Fibroblast of skin of abdomen (primary cell): ENCODE measurements around the gene KCNH2.
"Not testable (repeated sequence)": the region's sequence is repeated elsewhere in the genome, so short reads cannot be mapped to it uniquely, and the experiment has no call there.

ENCODE experiments used
- DNase-seq: peaks from one replicate; pipeline ENCODE4 v3.0.0-alpha.2; 2013

The KCNH2 gene

DNA sequence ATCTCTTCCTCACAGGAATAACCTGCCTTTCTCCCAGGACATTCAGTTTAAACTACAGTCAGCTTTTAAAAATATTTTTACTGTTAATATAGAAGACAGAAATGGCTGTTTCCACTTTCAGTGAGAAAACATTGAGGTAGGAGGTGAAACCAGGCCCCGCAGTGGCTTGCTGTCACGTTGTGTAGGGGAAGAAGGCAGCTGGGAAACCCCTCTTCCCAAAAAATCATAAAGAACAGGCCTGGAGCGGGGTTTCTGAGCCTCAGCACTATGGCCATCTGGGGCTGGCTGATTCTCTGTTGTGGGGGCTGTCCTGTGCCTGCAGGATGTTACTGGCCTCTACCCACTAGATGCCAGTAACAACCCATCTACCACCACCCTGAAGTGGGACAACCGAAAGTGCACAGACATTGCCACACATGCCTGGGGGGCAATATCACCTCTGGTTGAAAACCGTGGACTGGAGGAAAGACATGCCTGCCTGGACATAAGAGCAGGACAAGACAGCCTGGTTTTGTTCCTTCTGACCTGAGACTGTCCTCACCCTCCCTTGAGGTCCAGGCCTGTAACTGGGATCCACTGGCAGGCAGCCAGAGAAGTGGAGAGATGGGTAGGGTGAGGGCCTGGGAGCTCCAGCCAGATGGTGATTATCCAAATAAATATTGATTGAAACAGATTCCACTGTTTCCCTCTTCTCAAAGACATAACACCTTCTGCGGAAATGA lies 43.9 kb downstream of the KCNH2 start:
- DNase-seq: no peak

DNA sequence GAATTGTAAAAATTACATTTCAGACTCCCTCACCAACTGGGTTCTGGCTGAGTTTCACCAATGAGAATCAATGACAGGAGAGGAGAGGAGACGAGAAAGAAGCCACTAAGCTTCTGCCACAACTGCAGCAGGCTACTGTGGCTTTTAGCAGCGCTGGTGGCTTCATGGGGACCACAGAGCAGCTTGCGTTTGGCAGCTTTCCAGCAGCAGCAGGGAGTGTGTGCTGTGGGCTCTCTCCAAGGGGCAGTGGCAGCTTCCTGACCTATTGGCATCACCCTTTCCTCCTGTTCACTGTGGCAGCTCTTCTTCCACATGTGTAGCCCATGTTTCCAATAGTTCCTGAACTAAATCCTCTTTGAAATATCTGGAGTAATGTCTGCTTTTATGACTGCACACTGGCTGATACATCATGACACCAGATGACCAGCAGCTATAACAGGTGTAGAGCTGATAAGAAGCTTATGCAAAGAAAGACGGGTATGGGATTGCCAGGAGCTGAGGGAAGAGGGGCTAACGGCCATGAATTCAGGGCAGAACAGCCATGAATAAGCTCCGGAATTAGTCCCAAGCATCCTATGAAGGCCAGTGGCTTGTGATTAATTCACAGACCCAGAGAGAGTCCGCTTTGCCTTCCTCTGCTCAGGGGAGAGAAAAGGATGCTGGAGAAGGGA lies 46.8 kb downstream of the KCNH2 start:
- no peak for DNase-seq

DNA sequence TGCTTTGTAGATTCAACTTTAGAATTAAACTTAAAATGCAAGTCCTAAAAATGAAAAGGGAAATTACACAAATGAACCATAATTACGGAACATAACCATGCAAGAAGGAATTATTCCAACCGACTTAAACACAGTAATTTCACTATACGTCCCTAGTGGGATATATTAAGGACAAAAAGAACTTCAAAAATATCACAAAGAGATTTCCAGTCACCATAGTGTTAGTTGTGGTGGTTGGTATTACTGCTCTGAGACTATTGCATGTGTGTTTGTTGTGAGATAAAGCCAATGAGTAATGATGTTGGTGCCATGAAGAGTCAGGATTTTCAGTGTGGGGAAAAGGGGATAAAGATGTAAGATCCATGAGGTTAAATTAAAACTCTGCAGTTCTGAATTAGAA lies 49.6 kb downstream of the KCNH2 start:
- no peak for DNase-seq

DNA sequence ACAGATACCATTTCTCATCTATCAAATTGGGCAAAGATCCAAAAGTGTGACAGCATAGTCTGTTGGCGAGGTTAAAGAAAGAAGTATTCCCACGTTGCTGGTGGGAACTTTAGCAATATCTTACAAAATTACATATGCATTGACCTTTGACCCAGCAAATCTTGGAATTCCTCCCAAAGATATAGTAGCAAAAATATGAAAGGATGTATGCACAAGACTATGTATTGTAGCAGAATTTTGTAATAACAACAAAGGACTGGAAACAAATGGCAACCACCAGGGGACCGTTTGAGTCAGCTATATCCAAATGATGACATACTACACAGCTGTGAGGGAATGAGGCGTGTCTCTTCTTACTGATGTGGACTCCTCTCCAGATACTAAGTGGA lies 50.2 kb downstream of the KCNH2 start:
- DNase-seq: no peak

DNA sequence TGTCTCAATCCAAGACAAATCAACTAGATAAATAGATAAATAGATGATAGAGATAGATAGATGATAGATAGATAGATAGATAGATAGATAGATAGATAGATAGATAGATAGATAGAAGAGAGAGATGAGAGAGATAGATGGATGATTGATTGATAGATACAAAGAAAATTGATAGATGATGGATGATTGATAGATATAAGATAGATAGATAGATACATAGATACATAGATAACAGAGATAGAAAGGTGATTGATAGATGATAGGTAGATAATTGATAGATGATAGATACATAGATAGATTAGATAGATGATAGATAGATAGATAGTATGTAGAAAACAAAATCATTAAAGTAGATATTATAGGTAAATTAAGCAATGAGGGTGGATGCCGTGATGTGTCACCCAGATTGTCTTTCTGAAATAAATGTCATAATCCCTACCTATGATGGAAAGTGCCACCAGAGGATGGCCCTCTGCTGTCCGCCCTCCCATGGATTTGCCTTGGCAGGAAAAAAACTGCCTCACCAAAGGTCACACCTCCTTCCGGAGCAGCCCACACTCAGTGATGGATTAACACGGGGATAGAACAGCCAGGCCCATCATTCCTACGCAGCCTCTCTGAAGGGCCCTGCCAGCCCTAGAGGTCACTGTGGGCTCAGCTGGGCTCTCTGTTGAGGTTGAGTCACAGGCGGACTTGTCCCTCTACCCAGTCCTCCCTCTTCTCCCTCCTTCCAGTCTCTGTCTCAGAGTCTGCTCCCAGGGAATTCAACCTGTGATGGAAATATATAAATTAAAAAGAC lies 50.8 kb downstream of the KCNH2 start:
- DNase-seq: no peak

DNA sequence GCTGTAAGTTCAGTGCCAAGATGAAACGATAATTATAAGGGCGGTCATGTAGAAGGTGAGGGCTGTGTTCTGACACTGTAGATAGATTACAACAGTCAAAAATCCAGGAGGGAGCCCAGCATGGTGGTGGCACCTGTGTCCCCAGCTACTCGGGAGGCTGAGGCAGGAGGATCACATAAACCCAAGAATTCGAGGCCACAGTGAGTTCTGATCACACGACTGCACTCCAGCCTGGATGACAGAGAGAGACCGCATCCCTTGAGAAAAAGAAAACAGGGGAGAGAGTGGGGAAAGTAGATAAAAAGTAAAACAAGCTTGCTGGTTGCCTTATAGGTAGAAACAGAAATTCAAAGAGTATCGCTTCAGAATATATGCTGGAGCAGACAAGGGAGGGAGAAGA lies 52.1 kb downstream of the KCNH2 start:
- no peak for DNase-seq

DNA sequence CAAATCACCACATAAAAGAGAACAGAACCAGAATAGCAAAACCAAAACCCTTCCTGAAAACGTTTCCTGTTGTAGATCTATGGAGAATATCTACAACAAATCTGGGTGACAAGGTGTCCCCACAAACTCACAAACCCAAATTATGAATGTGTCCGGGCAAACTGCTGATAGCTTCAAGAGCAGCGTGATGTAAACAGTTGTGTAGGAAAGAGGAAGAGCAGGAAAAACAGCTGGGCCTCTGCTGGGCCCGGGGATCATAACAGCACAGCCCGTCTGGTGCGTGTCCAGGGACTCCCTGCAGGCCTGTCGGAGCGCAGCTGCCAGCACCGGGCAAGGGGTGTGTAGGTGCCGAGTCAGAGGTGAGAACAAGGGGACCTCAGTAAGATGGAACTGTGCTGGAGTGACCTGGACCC lies 53.7 kb downstream of the KCNH2 start:
- DNase-seq: no peak

DNA sequence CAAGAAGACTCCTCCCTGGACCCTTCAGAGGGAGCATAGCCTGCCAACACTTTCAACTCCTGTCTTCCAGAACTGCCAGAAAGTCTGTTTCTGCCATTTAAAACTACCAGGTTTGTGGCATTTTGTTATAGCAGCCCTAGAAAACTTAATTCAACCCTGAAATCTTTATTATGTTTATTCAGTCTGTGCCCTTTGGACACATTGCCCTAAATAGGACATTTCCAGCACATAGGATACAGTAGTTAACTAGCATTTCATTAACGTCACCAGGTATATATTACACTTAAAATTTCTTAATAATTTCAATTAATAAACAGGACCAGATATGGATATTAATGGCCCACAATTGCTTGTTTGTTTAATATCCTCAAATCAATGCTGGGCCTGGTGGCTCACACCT lies 54.3 kb downstream of the KCNH2 start:
- no peak for DNase-seq

DNA sequence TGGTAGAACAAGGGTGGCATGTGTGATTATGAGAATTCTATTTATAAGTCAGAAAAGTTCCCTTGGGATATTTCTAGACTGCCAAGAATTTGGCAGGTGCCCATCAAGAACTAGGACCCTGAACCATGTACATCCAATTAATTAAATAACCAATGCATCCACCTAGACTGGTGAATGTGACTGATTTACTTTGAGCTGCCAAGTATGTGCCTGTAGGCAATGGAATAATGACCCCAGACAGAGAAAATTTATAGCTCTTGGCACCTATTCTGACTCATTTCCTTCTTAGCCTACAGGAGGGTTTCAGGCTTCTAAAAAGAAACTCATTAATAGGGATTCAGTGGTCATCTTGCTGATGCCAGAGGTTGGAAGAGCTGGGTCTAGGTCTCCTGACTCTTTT lies 54.9 kb downstream of the KCNH2 start:
- DNase-seq: no peak

DNA sequence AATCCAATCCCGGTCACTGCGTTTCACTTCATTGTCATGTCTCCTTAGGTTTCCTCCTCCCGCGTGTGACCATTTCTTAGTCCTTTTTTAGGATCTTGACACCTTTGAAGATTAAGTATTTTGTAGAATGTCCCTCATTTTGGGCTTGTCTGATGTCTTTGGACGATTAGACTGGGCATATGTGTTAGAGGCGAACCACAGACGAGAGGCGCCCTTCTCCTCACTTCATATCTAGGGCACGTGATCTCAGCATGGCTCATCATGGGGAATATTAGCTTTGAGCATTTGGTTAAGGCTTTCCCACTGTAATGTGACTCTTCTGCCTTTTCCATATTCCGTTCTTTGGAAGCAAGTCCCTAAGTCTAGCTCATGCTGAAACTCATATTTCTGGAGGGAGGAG lies 59.0 kb downstream of the KCNH2 start:
- DNase-seq: no peak

DNA sequence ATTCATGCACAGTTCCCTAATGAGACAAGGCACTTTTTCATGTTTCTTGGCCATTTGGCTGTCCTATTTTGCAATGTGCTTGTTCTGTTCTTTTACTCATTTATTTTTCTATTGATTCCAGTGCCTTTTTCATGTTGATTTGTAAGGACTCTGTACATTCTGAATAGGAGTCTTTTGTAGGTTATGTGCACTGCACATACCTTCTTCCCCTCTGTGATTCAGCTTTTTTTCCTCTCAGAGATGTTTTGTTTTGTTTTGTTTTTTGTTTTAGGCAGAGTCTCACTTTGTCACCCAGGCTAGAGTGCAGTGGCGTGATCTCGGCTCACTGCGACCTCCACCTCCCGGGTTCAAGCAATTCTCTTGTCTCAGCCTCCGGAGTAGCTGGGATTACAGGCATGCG lies 59.7 kb downstream of the KCNH2 start:
- no peak for DNase-seq

DNA sequence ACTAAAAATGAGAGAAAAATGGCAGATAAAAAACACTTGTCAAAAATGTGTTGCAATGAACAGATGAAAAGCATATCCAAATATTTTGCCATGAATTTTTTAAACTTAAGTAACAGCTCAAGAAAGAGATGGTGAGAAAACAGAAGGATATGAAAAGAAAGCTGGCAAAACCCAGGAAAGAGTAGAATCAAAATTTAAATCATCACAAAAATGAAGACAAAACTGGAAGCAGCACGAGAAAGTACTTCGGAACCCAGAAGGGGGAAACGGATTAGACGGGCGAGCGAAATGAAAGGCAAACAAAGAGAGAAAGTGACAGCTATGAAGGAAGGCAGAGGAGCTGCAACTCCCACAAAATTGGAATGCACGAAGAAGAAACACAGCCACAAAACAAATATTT lies 60.2 kb downstream of the KCNH2 start:
- DNase-seq: no peak

DNA sequence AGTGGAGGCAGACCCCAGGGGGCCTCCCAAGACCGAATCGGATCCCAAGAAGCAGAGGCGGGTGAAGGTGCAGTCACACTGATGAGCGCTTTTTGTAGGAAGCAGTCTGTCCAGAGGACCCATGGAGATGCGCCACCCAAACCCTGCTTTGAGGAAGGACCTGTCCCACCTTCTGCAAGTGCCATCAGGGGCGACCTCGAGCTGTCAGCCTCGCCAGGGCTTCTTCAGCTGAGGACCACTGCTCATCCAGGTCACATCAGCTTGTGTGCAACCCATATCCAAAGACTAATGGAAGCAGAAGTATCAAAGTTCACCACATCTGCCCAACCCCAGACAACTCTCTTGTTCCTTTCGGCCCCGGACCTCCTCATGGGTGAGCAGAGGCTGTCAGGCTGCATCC lies 61.5 kb downstream of the KCNH2 start:
- DNase-seq: no peak

DNA sequence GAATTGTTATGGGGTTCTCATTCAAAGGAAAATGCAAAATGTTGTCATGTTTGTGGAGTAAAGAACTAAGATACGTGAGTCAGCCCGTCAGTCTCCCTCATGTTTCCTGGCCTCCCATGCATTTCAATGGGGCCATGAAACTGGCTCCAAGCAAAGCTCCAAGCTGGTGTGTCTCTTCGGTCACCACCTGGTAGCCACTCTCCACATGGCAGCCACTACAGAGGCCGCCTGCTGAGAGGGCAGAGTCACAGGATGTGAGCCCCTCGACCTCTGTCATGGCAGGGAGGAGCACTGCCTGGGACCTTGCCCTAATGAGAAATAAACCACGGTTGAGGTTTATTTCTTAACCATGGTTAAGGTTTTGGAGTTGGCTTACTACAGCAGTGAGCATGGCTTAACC lies 63.2 kb downstream of the KCNH2 start:
- no peak for DNase-seq

DNA sequence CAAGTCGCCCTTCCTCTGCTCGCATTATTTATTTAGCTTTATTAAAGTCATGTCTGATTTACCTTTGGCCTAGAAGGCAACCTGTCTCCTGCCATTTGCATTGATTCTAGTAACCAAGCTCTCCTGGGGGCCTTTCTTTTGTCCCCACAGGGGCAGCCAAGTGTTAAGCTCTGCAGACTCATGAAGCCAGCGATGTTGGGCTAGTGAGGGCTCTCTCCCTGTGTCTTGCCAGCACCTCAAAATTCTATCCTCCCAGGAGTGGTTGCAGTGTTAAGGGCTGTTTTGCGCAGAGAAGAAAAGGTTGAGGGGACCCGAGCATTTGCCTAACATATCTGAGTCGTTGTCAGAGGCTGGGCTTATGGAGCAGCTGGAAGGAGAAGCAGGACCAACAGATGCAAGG lies 63.9 kb downstream of the KCNH2 start:
- DNase-seq: no peak

DNA sequence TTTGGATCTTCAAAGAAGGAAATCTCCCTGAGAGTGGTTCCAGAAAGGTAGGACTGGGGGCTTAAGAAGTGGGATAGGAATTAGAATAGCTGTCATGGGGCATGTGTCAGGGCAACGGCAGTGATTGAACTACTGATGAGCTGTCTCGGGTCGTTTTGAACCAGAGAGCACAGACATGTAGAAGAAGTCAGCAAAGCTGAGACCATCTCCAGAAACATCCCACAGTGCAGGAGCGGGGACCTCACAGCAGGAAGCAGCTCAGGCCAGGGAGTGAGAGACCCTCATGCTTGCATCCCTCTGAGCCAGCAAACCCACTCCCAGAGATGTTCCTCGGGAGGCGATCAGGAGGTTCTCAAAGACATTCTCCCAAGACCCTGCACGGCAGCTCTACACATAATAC lies 65.7 kb downstream of the KCNH2 start:
- DNase-seq: no peak

DNA sequence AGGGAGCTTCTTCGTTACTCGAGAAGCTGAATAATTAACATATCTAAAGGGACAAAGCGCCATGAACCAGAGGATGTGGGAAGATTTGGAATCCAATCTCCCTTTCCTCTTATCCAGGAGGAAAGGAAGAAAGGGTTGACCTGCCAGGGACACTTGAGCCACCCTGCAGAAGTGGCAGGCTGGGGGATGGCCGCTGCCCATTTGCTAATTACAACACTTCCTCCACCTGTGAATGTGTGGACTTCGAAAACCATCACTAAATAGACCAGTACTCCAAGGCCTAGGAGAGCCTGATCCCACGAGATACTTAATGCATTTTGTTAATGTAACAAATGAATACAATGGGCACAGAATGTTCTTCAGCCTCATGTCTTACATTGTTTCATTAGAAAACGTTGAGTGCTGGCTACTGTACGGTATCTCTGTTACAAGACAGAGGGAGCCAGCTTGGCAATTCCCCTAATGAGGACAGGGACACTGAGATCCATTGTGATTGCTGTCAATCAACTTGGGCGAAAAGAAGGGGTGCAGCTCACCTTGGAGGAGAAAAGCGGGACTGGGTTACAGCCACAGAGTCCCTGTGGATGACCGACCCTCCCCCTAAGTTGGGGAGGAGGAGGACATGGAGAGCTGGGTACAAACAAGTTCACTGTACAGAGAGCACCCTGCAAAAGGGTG lies 66.4 kb downstream of the KCNH2 start:
- DNase-seq: no peak

DNA sequence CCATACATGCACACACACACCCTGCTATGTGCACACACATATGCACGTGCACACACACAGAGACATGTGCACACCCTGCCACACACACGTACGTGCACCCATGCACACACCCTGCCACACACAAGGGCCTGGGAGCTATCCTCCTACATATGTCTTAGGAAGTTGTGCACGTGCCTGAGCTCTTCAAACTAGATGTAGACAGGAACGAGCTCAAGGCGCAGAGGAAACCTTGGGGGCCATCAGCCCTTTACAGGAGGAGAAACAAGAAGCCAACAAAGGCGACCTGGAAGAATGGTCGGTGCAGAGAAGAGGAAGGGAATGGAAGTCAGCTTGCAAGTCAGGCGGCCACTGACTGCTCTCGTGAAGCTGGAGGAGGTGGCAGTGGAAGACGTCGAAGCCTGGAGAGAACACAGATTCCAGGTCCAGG lies 67.1 kb downstream of the KCNH2 start:
- no peak for DNase-seq

DNA sequence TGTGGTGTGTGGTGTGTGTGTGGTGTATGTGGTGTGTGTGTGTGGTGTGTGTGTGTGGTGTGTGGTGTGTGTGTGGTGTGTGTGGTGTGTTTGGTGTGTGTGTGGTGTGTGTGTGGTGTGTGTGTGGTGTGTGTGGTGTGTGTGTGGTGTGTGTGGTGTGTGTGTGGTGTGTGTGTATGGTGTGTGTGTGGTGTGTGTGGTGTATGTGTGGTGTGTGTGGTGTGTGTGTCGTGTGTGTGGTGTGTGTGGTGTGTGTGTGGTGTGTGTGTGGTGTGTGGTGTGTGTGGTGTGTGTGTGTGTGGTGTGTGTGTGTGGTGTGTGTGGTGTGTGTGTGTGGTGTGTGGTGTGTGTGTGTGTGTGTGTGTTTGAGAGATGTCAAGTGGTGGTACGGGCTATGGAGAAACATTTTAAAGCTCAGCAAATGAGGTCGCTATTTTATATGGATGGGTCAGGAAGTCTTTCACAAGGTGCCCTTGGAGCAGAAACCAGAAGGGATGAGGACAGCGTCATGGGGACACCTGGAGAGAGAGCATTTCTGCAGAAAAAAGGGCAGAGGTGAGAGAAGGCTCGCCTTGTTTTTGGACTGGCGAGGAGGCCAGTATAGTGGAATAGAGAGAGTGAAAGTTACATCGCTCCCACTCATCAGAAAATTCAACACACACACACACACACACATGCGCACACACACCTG lies 67.7 kb downstream of the KCNH2 start:
- DNase-seq: not testable (repeated sequence)

DNA sequence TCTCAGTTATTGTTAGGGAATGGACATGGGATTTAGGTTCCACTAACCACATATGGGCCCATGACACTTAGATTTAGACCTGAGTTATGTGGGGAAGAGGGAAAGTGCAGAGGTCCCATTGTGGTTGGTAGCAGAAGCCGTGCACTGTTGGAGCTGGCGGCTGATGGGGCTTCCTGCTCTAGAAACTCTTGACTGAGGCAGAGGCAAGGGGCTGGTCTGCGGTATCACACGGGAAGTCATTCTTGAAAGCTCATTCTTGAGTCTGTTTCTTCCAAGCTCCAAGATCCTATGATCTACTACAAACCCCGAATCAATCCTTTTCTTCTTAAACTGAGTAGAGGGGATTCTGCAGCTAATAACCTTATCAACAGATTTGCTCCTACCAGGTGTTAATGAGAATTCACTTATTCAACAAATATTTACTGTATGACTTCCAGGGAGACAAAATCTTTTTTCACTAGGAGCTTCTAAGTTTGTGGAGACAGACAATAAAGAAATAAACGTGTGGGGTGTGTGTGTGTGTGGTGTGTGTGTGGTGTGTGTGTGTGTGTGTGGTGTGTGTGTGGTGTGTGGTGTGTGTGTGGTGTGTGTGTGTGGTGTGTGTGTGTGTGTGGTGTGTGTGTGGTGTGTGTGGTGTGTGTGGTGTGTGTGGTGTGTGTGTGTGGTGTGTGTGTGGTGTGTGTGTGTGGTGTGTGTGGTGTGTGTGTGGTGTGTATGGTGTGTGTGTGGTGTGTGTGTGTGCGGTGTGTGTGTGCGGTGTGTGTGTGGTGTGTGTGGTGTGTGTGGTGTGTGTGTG lies 68.7 kb downstream of the KCNH2 start:
- DNase-seq: no peak

DNA sequence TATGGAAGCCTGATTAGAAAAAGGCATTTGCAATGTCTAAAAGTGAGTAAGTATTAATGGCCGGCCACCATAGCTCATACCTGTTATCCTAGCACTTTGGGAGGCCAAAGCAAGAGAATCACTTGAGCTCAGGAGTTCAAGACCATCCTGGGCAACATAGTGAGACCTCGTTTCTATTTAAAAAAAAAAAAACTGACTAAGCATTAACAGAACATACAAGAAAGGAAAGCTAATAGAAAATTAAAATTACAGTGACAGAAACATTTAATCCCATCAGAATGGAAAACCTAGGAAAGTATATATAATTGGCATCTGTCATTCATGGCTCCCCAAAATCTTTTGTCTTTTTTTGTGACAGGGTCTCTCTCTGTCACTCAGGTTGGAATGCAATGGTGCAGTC lies 69.9 kb downstream of the KCNH2 start:
- no peak for DNase-seq
